ENCODE results near the gene EMID1. TPM values are rescaled to one million over a fixed set of nuclear protein-coding genes. Genes with fewer than 3 reads are reported as not detected.

The EMID1 gene
- total RNA-seq, 1 experiment from 2014 or later = 6.1 TPM

GRCh38 chr22:29224859-29225410, 19.2 kb downstream of the EMID1 start:
- no peak for DNase-seq (ENCODE audit: low spot score)
- H3K4me3 Mint-ChIP-seq = no peak overlapping the region
- no peak overlapping the region for H3K27ac Mint-ChIP-seq

More at GRCh38 chr22:29224859-29225410, 19.2 kb downstream of the EMID1 start:
- no peak for ATAC-seq
- H3K4me1 Mint-ChIP-seq = peaks cover 9% of the 10 kb centered on the region
- no peaks in the 10 kb centered on the region for H3K9me3 Mint-ChIP-seq
- no peaks in the 10 kb centered on the region for H3K36me3 Mint-ChIP-seq
- TF ChIP-seq ATF3 (CRISPR knock-in tag; conservative IDR thresholded peaks at IDR 0.05) (no peak), MYBL2 (CRISPR knock-in tag; IDR thresholded peaks at IDR 0.05) (no peak), ATF6 (CRISPR knock-in tag; IDR thresholded peaks at IDR 0.05) (no peak), ZNF416 (CRISPR knock-in tag; IDR thresholded peaks at IDR 0.05) (no peak), JUN (CRISPR knock-in tag; IDR thresholded peaks at IDR 0.05) (no peak), FOXP4 (CRISPR knock-in tag; IDR thresholded peaks at IDR 0.05) (no peak), ZNF121 (CRISPR knock-in tag; IDR thresholded peaks at IDR 0.05) (no peak), ZNF532 (CRISPR knock-in tag; IDR thresholded peaks at IDR 0.05; ENCODE audit: borderline replicate concordance) (no peak), HMGXB4 (CRISPR knock-in tag; IDR thresholded peaks at IDR 0.05) (no peak), E2F1 (CRISPR knock-in tag; IDR thresholded peaks at IDR 0.05) (no peak), SOX15 (CRISPR knock-in tag; IDR thresholded peaks at IDR 0.05) (no peak), ETV6 (CRISPR knock-in tag; IDR thresholded peaks at IDR 0.05) (no peak), NR3C1 (CRISPR knock-in tag; conservative IDR thresholded peaks at IDR 0.05; ENCODE audit: low read depth) (no peak), TEAD4 (CRISPR knock-in tag; IDR thresholded peaks at IDR 0.05) (no peak), KAT7 (CRISPR knock-in tag; IDR thresholded peaks at IDR 0.05; ENCODE audit: borderline replicate concordance) (no peak), FOXP1 (CRISPR knock-in tag; IDR thresholded peaks at IDR 0.05; ENCODE audit: borderline replicate concordance) (no peak), RELA (CRISPR knock-in tag; IDR thresholded peaks at IDR 0.05; ENCODE audit: borderline replicate concordance) (no peak), STAT6 (CRISPR knock-in tag; conservative IDR thresholded peaks at IDR 0.05; ENCODE audit: low read depth) (no peak)
- CTCF ChIA-PET = interaction anchor here (3.2 kb wide), 1 partner anchor 21 kb away, joined by 22 read pairs; no protein-coding TSS in a partner anchor
- peaks cover 3% of the 10 kb centered on the region; the same call in 1 of the 2 replicates for H3K27me3 Mint-ChIP-seq (ENCODE audit: low read depth)
- POLR2A ChIA-PET = no interaction called here

Measured in WTC11 (cell line).